ENCODE measurements around the gene DCUN1D3.

The DCUN1D3 gene

DNA sequence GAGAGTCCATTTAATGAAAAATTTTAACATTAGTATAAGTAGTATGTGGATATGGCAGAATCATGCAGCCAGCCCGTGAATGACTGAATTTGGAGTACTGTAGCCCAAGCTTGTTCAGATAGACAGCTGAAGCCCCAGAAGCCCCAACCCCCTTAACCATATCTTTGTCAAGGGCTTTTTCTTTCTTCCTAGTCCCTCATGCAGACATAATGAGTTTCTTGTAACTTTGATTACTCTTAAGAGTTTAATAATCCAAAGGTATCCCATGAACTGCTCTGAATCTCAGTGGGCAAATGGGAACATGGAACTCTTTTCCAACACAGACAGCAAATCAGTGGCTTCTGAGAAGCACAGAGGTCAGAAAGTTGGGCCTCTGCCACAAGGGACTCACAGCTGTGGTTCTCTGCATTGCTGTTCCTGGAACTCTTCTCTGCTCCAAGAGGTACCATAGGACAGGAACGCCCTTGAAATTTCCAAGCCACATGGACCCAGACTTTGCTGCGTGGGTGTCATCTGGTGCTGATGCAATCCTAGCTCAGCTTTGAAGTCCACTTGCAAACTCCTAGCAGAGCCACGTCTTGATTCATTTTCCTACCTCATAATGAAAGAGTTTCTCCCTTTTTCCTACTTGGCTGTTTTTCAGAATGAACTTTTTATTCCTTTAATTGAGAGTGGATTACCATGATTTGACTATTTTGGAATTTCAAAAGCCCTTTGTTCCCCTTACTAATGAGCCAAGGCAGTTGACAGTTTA is 18.5 kb upstream of the DCUN1D3 start:
- DNase-seq = no peak

- DNase-seq = no peak
These were observed 16.8 kb upstream of the DCUN1D3 start for GRCh38 chr16:20916942-20917341.

GRCh38 chr16:20916289-20916688 is 16.1 kb upstream of the DCUN1D3 start:
- DNase-seq = no peak

GRCh38 chr16:20911361-20911760 is 11.2 kb upstream of the DCUN1D3 start:
- no peak for DNase-seq

GRCh38 chr16:20910781-20911321 is 10.7 kb upstream of the DCUN1D3 start:
- DNase-seq = no peak

- DNase-seq = no peak
These were observed 6.4 kb upstream of the DCUN1D3 start for GRCh38 chr16:20906341-20907255.

DNA sequence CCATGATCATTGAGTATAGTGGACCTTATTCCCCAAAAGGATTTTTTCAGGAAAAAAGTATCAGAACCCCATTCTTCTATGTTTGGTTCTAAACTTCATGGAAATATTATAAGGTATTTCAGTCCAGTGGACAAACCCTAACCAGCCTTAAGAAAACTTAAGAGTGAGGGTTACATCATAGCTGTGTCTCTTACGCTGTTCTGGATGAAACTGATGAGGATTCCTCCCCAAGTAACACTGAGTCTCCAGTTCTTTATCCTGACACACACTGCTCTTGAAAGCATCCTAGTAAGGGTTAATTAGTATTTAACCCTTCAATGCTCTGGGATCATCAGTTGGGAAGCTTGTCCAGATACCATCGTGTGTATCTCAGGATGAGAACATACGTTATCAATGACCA is 5.4 kb upstream of the DCUN1D3 start:
- DNase-seq = no peak

GRCh38 chr16:20904507-20905081 is 4.4 kb upstream of the DCUN1D3 start:
- DNase-seq = no peak

DNA sequence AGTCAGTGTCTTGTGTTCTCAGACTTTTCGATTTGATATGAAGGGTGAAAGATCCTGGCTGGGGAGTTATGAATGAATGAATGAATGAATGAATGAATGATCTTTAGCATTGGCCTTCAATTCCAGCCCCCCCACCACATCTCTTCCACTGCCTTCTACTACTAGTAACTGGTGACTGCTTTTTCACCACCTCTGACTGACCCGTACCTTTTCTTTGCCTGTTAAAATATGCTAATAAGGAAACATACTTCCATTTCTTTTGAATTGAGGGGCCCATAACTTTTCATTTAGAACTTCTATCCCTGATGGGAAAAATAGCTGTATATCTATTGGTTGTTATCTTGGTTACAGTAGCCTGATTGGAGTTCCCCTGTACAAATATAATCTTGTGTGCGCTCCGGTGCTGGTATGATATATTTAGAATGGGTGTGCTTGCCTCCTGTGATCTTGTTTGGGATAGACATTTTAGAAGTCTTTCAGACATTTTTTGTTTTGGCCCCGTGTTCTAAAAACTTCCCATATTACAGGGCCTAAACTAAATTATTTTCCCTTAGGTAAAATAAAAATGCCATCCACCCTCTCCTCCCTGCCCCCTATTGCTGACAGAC is 3.8 kb upstream of the DCUN1D3 start:
- DNase-seq = no peak

DNA sequence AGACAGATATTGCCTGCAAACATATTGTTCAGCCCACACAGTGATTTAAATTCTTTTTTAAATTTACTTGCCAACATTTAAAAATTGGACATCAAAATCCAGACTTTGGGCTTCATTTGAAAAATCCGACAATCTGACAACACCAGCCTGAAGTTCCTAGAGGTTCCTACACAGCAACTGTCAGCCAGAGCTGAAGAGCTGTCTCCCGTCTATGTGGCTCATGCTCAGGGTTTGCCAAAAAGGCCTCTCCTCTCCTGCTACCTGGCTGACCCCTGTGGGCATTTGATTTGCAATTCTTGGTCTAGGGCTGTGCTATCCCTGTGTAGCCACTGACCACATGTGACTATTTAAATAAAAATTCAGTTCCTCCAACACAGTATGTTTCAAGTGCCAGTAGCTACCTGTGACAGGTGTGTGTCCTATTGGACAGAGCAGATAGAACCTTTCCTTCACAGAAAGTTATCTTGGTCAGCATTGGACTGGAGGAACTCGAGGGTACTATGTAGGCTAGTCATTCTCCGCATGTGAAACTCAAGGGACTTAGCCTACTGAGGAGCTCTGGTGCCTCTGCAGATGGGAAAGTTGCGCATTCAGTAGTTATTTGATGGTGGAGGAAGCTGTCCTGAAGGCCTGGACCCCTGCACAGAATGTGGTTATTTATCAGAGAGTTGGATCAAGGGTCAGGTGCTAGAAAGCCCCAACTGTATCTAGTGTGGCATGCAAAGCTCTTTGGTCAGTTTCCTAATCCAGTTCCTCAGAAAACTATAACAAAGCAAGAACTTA is 3.1 kb upstream of the DCUN1D3 start:
- no peak for DNase-seq

- no peak for DNase-seq
These were observed 2.3 kb upstream of the DCUN1D3 start for GRCh38 chr16:20902426-20902825.

DNA sequence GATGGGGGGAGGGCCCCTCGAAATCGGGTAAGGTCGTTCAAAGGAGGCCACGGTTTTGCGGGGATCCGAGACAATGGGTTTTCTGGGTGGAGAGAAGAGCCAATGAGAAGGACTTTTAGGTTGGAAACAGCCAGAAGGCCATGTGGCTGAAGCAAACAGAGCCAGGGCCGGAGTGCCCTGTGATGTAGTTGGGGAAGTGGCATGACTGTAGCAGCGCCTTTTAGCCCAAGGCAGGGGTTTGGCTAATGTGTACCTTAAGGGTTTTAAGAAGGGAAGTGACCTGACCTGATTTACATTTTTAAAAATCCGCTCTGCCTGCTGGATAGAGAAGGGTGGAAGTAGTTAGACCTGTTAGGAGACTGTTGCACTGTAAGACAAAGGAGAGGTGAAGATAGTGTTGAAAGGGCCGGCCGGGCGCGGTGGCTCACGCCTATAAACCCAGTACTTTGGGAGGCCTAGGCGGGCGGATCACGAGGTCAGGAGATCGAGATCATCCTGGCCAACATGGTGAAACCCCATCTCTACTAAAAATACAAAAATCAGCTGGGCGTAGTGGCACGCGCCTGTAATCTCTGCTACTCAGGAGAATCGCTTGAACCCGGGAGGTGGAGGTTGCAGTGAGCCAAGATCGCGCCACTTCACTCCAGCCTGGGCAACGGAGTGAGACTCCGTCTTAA is 1.4 kb upstream of the DCUN1D3 start:
- DNase-seq = no peak

GRCh38 chr16:20901068-20901435 is 894 bp upstream of the DCUN1D3 start:
- no peak for DNase-seq

DNA sequence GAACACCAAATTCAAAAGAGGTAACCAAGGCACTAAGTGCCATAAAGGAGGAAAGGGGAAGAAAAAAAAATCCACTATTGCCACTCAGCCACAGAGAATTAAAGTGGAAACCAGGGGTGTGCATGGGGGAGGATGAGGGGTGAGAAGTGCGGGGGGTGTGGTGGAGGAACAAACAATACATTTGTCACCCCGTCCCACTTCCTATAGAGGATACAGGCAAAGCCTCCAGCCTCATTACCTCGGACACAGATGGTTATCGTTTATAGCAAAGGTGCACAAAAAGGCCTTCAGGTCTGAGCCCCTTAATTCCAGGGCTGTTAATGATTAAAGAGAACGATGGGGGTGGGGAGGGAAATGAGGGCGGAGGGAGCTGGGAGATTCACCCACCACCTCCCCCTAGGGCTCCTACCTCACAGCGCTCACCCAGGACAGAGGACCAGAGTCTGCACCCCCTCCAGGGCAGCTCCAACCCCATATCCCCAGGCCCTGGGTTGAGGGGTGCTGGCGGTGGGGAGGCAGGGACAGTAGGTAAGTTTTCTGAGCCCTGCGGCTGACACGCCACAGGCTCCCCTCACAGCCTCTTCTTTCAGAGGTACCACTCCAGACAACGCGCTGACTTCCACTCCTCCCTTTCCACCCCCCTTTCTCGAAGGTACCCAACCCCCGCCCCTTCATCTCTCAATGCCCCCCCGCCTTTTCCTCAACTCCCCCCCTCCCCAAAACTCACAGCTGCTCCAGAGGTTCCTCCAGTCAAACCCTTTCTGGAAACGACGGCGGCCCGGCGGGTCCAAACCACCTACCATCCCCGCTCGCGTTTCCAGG is 470 bp downstream of the DCUN1D3 start:
- DNase-seq = no peak

DNA sequence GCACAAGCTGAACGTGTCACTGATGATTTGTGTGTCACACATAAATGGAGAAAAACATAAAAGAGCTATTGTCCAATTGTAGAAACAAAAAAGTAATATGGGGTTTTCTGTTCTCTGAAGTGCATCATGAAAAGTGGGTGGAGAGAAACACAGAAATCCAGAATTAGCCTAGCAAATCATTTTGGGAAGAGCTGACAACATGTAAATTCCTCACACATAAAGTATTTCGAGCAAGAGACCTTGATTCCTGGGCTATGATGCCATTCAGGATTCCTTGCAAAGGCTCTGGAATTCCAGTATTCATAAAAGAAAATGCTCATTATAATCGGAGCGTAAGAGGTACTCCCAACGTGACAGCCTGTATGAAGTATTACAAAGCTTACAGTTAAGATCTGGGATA is 1.1 kb downstream of the DCUN1D3 start:
- no peak for DNase-seq

DNA sequence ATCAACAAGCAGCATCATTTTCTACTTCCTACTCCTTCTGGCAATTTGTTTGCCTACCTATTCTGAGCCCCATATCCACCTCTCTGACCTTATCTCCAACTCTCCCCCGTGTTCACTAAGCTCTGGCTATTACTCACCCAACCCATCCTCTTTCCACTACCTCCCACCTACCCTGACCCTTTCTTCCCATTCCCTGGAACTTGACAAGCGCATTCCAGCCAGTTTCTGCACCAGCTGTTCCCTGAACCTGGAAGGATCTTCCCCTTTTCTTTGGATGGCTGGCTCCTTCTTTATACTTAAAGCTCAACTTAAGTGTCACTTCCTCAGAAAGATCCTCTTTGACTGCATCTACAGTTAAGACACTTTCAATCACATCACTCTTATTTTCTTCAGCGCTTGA is 2.2 kb downstream of the DCUN1D3 start:
- DNase-seq = no peak

DNA sequence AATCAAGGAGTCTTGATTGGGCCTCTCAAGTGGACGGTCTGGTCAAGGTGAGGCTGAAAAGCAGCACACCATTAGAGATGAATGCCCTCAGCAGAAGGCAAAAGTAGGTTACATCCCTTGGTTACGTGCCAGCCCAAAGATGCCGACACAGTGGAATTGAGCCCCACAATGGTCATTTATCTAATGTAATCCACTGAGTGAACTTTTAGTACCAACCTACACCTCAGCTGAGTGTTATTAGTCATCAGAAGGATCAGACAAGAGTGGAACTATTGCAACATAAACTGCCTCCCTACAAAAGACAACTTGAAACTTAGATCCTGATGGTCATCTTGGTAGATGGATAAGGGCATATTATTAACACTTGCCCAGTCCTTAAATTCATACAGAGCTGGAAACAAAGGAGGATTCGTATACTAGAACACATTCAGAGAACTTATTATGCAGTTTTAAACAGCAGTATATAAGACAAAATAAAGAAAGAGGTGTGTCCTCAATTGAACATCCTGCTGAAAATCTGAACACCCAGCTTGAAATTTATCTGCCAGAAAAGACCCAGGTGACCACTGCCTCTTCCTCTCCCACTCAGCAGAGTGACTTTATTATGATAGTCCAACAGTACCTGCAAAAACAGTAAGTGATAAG is 2.8 kb downstream of the DCUN1D3 start:
- DNase-seq = no peak

- DNase-seq = no peak
These were observed 5.8 kb downstream of the DCUN1D3 start for GRCh38 chr16:20894388-20894787.

DNA sequence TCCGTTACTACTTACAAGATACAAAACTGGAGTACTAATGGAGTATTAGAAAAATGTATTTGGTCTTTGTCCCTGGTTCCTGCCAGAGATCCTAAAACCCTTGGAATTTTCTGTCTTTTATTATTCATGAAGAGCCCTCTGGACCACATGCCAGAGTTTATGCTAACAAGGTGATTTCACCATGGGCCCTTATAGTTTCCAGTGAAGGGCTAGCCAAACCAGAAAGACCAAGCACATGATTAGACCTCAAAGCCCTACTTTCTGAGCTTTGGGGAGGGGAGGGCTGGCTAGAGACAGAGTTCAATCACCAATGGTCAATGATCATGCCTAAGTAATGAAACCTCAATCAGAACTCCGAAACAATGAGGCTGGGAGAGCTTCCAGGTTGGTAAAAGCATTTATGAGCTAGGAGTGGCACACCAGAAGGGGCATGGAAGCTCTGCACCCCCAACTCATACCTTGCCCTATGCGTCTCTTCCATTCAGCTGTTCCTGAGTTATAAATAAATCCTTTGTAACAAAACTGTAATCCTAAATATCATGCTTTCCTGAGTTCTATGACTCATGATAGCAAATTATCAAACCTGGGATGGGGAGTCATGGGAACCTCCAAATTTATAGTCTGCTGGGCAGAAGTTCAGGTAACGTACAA is 10.4 kb downstream of the DCUN1D3 start:
- no peak for DNase-seq

DNA sequence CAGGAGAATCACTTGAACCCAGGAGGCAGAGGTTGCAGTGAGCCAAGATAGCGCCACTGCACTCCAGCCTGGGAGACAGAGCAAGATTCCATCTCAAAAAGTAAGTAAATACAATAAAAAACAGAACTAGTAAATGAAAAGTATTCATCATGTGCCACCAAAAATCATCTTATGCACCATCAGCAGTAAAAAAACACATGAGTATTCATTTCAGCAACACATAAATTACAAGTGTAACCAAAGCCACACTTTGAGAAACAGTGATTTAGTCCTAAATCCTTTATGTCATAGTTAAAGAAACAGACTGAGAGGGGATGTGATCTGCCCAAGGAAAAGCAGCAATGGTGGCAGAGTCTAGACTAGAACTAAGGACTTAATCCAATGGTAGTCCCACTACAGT is 13.0 kb downstream of the DCUN1D3 start:
- no peak for DNase-seq
